ENCODE measurements around the gene IPP. TPM values are rescaled to one million over a fixed set of nuclear protein-coding genes. Genes with fewer than 3 reads are reported as not detected.
"Not testable (repeated sequence)": the region's sequence is repeated elsewhere in the genome, so short reads cannot be mapped to it uniquely, and the experiment has no call there.

Gene IPP
- total RNA-seq, 3 donors from 2014 or later, result 10.5 to 15.4 (median 11.4) TPM

GRCh38 chr1:45678489-45678888 lies 72.0 kb downstream of the IPP start:
- no peaks in the 10 kb centered on the region for H3K9me3 ChIP-seq
- no peaks in the 10 kb centered on the region for H3K27me3 ChIP-seq
- peak overlapping the region in 1 of 2 donors; percentile 14 for H3K27ac ChIP-seq
- H3K4me1 ChIP-seq, result peaks cover 0 to 8% of the 10 kb centered on the region in 2 donors
- TF ChIP-seq POLR2A (IDR thresholded peaks at IDR 0.05), result no peak
- intact Hi-C loops (cut with DNase I; ENCODE audit: low total_unique reads), result no loop called here
- no peaks in the 10 kb centered on the region for H3K36me3 ChIP-seq
- H3K4me3 ChIP-seq, result no peak overlapping the region
- no peak for DNase-seq (ENCODE audit: low spot score in 2 of 2)

- peaks cover 0 to 8% of the 10 kb centered on the region in 2 donors for H3K4me1 ChIP-seq
- H3K9me3 ChIP-seq, result no peaks in the 10 kb centered on the region
- intact Hi-C loops (cut with DNase I; ENCODE audit: low total_unique reads), result no loop called here
Observed at GRCh38 chr1:45677751-45678245, 72.7 kb downstream of the IPP start.

GRCh38 chr1:45676553-45676952 lies 73.9 kb downstream of the IPP start:
- H3K27me3 ChIP-seq; H3K9me3 ChIP-seq; intact Hi-C loops (cut with DNase I; ENCODE audit: low total_unique reads); H3K4me3 ChIP-seq; H3K4me1 ChIP-seq; H3K27ac ChIP-seq; H3K36me3 ChIP-seq; DNase-seq (ENCODE audit: low spot score in 2 of 2): not testable (repeated sequence)

More at GRCh38 chr1:45677751-45678245, 72.7 kb downstream of the IPP start:
- Histone ChIP-seq H3K27ac (no peak overlapping the region), H3K4me3 (no peak overlapping the region), H3K36me3 (no peaks in the 10 kb centered on the region), H3K27me3 (no peaks in the 10 kb centered on the region)
- no peak for TF ChIP-seq POLR2AphosphoS5 (IDR thresholded peaks at IDR 0.05)
- no peak for TF ChIP-seq POLR2A (IDR thresholded peaks at IDR 0.05)
- TF ChIP-seq, protein P1, sequence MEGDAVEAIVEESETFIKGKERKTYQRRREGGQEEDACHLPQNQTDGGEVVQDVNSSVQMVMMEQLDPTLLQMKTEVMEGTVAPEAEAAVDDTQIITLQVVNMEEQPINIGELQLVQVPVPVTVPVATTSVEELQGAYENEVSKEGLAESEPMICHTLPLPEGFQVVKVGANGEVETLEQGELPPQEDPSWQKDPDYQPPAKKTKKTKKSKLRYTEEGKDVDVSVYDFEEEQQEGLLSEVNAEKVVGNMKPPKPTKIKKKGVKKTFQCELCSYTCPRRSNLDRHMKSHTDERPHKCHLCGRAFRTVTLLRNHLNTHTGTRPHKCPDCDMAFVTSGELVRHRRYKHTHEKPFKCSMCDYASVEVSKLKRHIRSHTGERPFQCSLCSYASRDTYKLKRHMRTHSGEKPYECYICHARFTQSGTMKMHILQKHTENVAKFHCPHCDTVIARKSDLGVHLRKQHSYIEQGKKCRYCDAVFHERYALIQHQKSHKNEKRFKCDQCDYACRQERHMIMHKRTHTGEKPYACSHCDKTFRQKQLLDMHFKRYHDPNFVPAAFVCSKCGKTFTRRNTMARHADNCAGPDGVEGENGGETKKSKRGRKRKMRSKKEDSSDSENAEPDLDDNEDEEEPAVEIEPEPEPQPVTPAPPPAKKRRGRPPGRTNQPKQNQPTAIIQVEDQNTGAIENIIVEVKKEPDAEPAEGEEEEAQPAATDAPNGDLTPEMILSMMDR (IDR thresholded peaks at IDR 0.05), result no peak
- no peak for DNase-seq (ENCODE audit: low spot score in 2 of 2)

DNA sequence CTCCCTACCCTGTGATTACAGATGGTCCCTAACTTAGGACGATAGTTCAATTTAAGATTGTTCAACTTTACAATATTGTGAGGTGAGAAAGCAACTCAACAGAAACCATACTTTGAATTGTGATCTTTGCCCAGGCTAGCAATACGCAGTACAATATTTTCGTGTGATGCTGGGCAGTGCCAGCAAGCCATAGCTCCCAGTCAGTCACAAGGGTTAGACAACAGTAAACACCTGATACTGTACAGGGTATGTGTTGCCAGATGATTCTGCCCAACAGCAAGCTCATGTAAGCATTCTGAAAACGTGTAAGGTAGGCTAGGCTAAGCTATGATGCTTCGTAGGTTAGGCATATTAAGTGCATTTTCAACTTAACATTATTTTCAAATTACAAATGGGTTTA lies 76.0 kb downstream of the IPP start:
- DNase-seq (ENCODE audit: low spot score in 2 of 2), result no peak
- TF ChIP-seq POLR2A (IDR thresholded peaks at IDR 0.05), result no peak
- TF ChIP-seq, protein P1 (IDR thresholded peaks at IDR 0.05), result no peak
- TF ChIP-seq POLR2AphosphoS5 (IDR thresholded peaks at IDR 0.05), result no peak
- Histone ChIP-seq H3K9me3 (no peaks in the 10 kb centered on the region), H3K36me3 (no peaks in the 10 kb centered on the region), H3K4me3 (no peak overlapping the region), H3K4me1 (peaks cover 0 to 8% of the 10 kb centered on the region in 2 donors), H3K27me3 (no peaks in the 10 kb centered on the region), H3K27ac (no peak overlapping the region)
- intact Hi-C loops (cut with DNase I; ENCODE audit: low total_unique reads), result no loop called here

GRCh38 chr1:45673956-45674355 lies 76.5 kb downstream of the IPP start:
- no peaks in the 10 kb centered on the region for H3K27me3 ChIP-seq
- no peaks in the 10 kb centered on the region for H3K36me3 ChIP-seq
- H3K4me1 ChIP-seq, result peaks cover 0 to 2% of the 10 kb centered on the region in 2 donors
- no peak overlapping the region for H3K27ac ChIP-seq
- intact Hi-C loops (cut with DNase I; ENCODE audit: low total_unique reads), result no loop called here
- no peaks in the 10 kb centered on the region for H3K9me3 ChIP-seq
- no peak for DNase-seq (ENCODE audit: low spot score in 2 of 2)
- H3K4me3 ChIP-seq, result no peak overlapping the region
- TF ChIP-seq POLR2AphosphoS5 (IDR thresholded peaks at IDR 0.05), result no peak
- TF ChIP-seq, protein P1 (IDR thresholded peaks at IDR 0.05), result no peak
- TF ChIP-seq POLR2A (IDR thresholded peaks at IDR 0.05), result no peak

DNA sequence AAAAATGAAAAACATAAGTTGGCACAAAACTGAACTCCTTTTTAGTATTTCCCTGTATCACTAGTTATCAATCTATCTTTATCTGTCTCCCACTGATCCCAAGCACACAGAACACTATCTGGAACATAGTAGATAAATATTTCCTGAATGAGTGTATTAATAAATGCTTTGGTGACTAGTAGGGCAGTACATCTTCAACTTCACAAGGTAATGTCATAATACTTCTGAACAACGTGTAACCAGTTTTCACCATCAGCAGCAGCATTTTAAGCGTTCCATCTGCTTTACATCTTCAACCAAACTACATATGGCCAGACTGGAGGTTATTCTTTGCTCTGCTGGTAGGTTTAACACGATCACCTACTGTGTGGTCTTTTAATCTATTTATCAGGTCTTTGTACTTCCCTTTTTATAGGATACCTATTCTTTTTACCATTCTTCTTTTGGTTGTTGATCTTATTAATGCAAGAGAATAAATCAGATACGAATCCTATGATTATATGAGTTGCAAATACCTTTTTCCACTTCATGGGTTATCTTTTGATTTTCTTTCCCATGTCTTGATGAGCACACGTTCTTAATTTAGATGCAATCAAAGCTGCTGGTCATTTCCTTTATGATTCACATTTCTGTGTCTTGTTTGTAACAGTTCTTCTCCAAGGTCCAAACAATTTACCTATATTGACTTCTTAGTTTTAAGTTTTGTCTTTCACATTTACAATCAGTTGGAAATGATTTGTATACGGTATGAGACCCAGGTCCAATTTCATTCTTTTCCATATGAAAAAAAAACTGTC lies 80.4 kb downstream of the IPP start:
- TF ChIP-seq, protein P1 (IDR thresholded peaks at IDR 0.05), result no peak
- TF ChIP-seq POLR2AphosphoS5 (IDR thresholded peaks at IDR 0.05) (no peak), POLR2A (IDR thresholded peaks at IDR 0.05) (no peak)
- Histone ChIP-seq H3K4me1 (no peaks in the 10 kb centered on the region), H3K27me3 (no peaks in the 10 kb centered on the region), H3K9me3 (no peaks in the 10 kb centered on the region), H3K27ac (no peak overlapping the region), H3K36me3 (no peaks in the 10 kb centered on the region), H3K4me3 (no peak overlapping the region)
- intact Hi-C loops (cut with DNase I; ENCODE audit: low total_unique reads), result no loop called here
- no peak for DNase-seq (ENCODE audit: low spot score in 2 of 2)

Measured in breast epithelium (tissue), 4 donors.